ENCODE measurements around the gene ARL4C.

ARL4C gene

GRCh38 chr2:234535464-234535863 is 38.6 kb upstream of the ARL4C start:
- DNase-seq (ENCODE audit: low read depth, low spot score) = no peak
- TF ChIP-seq, protein P1, sequence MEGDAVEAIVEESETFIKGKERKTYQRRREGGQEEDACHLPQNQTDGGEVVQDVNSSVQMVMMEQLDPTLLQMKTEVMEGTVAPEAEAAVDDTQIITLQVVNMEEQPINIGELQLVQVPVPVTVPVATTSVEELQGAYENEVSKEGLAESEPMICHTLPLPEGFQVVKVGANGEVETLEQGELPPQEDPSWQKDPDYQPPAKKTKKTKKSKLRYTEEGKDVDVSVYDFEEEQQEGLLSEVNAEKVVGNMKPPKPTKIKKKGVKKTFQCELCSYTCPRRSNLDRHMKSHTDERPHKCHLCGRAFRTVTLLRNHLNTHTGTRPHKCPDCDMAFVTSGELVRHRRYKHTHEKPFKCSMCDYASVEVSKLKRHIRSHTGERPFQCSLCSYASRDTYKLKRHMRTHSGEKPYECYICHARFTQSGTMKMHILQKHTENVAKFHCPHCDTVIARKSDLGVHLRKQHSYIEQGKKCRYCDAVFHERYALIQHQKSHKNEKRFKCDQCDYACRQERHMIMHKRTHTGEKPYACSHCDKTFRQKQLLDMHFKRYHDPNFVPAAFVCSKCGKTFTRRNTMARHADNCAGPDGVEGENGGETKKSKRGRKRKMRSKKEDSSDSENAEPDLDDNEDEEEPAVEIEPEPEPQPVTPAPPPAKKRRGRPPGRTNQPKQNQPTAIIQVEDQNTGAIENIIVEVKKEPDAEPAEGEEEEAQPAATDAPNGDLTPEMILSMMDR (IDR thresholded peaks at IDR 0.05; ENCODE audit: low read depth, low read length) = no peak
- in situ Hi-C loops (cut with HindIII; ENCODE audit: low sequenced_read_pairs) = no loop called here
- H3K4me3 ChIP-seq (ENCODE audit: low read depth, low read length) = no peak overlapping the region

DNA sequence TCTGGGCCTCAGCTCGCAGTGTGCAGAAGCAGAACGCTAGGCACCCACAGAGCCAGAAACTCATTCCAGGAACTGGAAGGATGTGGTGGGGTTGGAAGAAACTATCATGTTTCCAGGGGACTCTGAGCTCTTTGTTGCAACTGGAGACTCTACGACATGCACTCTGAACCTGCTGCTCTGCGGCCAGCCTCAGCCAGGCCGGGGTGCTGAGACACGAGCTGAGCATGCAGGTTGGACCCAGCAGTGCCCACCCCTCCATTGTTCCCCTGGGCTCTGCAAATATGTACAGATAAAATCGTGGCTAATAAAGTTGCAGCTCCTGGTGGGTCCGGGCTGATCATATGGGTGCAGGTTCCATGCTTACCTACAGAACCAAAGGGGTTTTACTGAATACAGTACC is 37.6 kb upstream of the ARL4C start:
- TF ChIP-seq, protein P1 (IDR thresholded peaks at IDR 0.05; ENCODE audit: low read depth, low read length) = no peak
- in situ Hi-C loops (cut with HindIII; ENCODE audit: low sequenced_read_pairs) = no loop called here
- no peak for DNase-seq (ENCODE audit: low read depth, low spot score)
- no peak overlapping the region for H3K4me3 ChIP-seq (ENCODE audit: low read depth, low read length)

DNA sequence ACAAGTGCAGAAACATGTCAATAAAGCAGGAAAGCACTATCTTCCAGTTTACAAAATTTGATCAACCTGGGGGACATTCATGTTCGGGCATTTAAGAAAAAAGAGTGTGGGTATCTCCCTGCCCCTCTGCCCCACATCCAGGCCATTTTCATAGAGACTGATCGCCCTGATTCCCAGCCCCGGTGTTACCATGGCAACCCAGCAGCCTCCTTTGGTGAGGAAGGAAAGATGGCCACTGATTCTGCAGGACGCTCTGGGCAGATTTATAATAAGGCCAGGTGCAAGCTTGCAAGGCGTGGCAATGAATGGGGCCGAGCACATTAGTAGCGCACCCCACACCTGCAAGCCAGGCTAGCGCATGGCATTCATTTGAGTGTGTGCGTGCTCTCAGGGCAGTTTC is 36.7 kb upstream of the ARL4C start:
- TF ChIP-seq, protein P1 (IDR thresholded peaks at IDR 0.05; ENCODE audit: low read depth, low read length) = no peak
- in situ Hi-C loops (cut with HindIII; ENCODE audit: low sequenced_read_pairs) = no loop called here
- no peak overlapping the region for H3K4me3 ChIP-seq (ENCODE audit: low read depth, low read length)
- DNase-seq (ENCODE audit: low read depth, low spot score) = no peak

GRCh38 chr2:234528410-234529148 is 31.7 kb upstream of the ARL4C start:
- in situ Hi-C loops (cut with HindIII; ENCODE audit: low sequenced_read_pairs) = no loop called here
- H3K4me3 ChIP-seq (ENCODE audit: low read depth, low read length) = no peak overlapping the region
- TF ChIP-seq, protein P1 (IDR thresholded peaks at IDR 0.05; ENCODE audit: low read depth, low read length) = no peak
- no peak for DNase-seq (ENCODE audit: low read depth, low spot score)

GRCh38 chr2:234526711-234527110 is 29.8 kb upstream of the ARL4C start:
- DNase-seq (ENCODE audit: low read depth, low spot score) = no peak
- TF ChIP-seq, protein P1 (IDR thresholded peaks at IDR 0.05; ENCODE audit: low read depth, low read length) = no peak
- H3K4me3 ChIP-seq (ENCODE audit: low read depth, low read length) = no peak overlapping the region
- in situ Hi-C loops (cut with HindIII; ENCODE audit: low sequenced_read_pairs) = no loop called here

DNA sequence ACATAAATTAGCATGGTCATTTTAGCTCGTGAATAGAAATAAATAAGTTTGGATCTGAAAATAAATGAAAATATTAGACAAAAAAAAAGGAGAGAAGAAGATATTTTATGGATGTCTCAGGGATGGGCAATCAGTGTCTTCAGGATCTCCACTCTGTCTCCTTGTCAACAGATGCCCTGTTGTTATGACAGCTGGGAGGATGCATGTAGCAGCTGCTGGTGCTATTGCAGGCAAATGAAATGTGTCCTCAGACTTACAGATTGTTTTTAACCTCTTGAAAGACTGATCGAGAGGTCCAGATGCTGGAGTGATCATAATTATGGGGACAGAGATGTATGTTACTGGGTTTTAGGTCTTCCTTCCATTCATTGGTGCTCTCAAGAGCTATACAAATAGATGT is 24.7 kb upstream of the ARL4C start:
- in situ Hi-C loops (cut with HindIII; ENCODE audit: low sequenced_read_pairs) = no loop called here

More for the DNA sequence above, 24.7 kb upstream of the ARL4C start:
- no peak for DNase-seq (ENCODE audit: low read depth, low spot score)
- TF ChIP-seq, protein P1 (IDR thresholded peaks at IDR 0.05; ENCODE audit: low read depth, low read length) = no peak
- no peak overlapping the region for H3K4me3 ChIP-seq (ENCODE audit: low read depth, low read length)
